Measurements from ENCODE around the gene ZNF331.

GRCh38 chr19:53571339-53571738, 33.4 kb downstream of the ZNF331 start:
- TF ChIP-seq CTCF (IDR thresholded peaks at IDR 0.05) (no peak), POLR2A (IDR thresholded peaks at IDR 0.05) (no peak)
